ENCODE data around the gene PPP2R2C. TPM values are rescaled to one million over a fixed set of nuclear protein-coding genes. Genes with fewer than 3 reads are reported as not detected.

PPP2R2C gene
- total RNA-seq, 1 experiment from 2014 or later = 32.9 TPM

DNA sequence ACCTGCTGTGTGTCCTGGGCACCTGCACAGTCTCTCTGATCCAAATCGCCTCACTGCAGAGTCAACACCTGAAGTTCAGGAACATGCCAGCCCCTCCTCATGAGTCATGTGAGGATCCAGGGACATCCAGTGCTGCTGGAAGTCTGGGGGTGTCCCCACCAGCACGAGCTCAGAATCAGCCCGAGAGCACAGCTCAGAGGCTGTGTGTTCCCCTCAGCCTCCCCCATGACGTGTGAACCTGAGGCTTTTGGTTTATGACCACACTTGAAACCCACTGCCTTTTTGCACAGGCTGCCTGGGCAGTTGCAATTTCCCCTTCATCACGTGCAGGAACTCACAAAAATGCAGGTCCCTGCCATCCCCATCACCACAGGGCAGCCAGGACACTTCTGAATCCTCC is 47.1 kb downstream of the PPP2R2C start:
- Histone ChIP-seq H3K4me1 (ENCODE audit: control insufficient read depth in 1 of 2, insufficient read depth in 2 of 2, low read length in 2 of 2) (no peaks in the 10 kb centered on the region), H3K27ac (ENCODE audit: low read depth, low read length) (no peak overlapping the region), H4K20me1 (ENCODE audit: insufficient read depth) (no peaks in the 10 kb centered on the region), H3K4me2 (ENCODE audit: low read length) (no peak overlapping the region), H3K79me2 (ENCODE audit: insufficient read depth, low read length) (no peaks in the 10 kb centered on the region), H3K9me2 (ENCODE audit: insufficient read depth) (no peaks in the 10 kb centered on the region), H3K9me3 (ENCODE audit: control insufficient read depth in 1 of 2, insufficient read depth in 1 of 2, low read depth in 1 of 2, low read length in 2 of 2) (no peaks in the 10 kb centered on the region), H3K36me3 (ENCODE audit: control insufficient read depth in 1 of 2, insufficient read depth in 2 of 2, low read length in 2 of 2) (no peaks in the 10 kb centered on the region), H3K9ac (ENCODE audit: low read length) (no peak overlapping the region), H3K27me3 (ENCODE audit: insufficient read depth, low read length) (no peaks in the 10 kb centered on the region), H3K4me3 (replicated peaks in 1 of 2; ENCODE audit: low read depth in 1 of 2, low read length in 2 of 2) (no peak overlapping the region), H2AFZ (ENCODE audit: low read depth, low read length, poor library complexity, severe bottlenecking) (no peak overlapping the region)
- RAD21 ChIA-PET (ENCODE audit: low non-redundant PET in 1 of 2, low total read pairs in 2 of 2, uncharacterized antibody in 2 of 2, unreplicated experiment in 2 of 2) = no interaction called here
- BruUV-seq (replicated peaks) = no TSS peak
- POLR2A ChIA-PET = no interaction called here
- CTCF ChIA-PET = no interaction called here
- no peak for TF ChIP-seq EGR1 (IDR thresholded peaks at IDR 0.05; ENCODE audit: low read depth)
- TF ChIP-seq, protein P1, sequence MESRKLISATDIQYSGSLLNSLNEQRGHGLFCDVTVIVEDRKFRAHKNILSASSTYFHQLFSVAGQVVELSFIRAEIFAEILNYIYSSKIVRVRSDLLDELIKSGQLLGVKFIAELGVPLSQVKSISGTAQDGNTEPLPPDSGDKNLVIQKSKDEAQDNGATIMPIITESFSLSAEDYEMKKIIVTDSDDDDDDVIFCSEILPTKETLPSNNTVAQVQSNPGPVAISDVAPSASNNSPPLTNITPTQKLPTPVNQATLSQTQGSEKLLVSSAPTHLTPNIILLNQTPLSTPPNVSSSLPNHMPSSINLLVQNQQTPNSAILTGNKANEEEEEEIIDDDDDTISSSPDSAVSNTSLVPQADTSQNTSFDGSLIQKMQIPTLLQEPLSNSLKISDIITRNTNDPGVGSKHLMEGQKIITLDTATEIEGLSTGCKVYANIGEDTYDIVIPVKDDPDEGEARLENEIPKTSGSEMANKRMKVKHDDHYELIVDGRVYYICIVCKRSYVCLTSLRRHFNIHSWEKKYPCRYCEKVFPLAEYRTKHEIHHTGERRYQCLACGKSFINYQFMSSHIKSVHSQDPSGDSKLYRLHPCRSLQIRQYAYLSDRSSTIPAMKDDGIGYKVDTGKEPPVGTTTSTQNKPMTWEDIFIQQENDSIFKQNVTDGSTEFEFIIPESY (IDR thresholded peaks at IDR 0.05; ENCODE audit: extremely low read depth, insufficient replicate concordance, low read length) = no peak
- TF ChIP-seq, protein P2, sequence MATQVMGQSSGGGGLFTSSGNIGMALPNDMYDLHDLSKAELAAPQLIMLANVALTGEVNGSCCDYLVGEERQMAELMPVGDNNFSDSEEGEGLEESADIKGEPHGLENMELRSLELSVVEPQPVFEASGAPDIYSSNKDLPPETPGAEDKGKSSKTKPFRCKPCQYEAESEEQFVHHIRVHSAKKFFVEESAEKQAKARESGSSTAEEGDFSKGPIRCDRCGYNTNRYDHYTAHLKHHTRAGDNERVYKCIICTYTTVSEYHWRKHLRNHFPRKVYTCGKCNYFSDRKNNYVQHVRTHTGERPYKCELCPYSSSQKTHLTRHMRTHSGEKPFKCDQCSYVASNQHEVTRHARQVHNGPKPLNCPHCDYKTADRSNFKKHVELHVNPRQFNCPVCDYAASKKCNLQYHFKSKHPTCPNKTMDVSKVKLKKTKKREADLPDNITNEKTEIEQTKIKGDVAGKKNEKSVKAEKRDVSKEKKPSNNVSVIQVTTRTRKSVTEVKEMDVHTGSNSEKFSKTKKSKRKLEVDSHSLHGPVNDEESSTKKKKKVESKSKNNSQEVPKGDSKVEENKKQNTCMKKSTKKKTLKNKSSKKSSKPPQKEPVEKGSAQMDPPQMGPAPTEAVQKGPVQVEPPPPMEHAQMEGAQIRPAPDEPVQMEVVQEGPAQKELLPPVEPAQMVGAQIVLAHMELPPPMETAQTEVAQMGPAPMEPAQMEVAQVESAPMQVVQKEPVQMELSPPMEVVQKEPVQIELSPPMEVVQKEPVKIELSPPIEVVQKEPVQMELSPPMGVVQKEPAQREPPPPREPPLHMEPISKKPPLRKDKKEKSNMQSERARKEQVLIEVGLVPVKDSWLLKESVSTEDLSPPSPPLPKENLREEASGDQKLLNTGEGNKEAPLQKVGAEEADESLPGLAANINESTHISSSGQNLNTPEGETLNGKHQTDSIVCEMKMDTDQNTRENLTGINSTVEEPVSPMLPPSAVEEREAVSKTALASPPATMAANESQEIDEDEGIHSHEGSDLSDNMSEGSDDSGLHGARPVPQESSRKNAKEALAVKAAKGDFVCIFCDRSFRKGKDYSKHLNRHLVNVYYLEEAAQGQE (IDR thresholded peaks at IDR 0.05; ENCODE audit: low read depth) = no peak
- TF ChIP-seq, protein P3, sequence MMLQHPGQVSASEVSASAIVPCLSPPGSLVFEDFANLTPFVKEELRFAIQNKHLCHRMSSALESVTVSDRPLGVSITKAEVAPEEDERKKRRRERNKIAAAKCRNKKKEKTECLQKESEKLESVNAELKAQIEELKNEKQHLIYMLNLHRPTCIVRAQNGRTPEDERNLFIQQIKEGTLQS (IDR thresholded peaks at IDR 0.05) = no peak
- intact Hi-C loops (cut with micrococcal nuclease) = no loop called here
- no peak for ATAC-seq
- DNase-seq (ENCODE audit: low read depth, low spot score) = no peak

Measured in HCT116 (cell line).